HG02571 (cell line): Measurements from ENCODE around the gene EPRS1.
"Not testable (repeated sequence)": the region's sequence is repeated elsewhere in the genome, so short reads cannot be mapped to it uniquely, and the experiment has no call there.

Experiments
- ATAC-seq: cut with Tn5 transposase; IDR thresholded peaks from one replicate; pipeline ENCODE4 v1.9.1; 2021; ENCODE audit warnings: mild to moderate bottlenecking, moderate library complexity; ENCODE audit not compliant: unreplicated experiment

The EPRS1 gene

DNA sequence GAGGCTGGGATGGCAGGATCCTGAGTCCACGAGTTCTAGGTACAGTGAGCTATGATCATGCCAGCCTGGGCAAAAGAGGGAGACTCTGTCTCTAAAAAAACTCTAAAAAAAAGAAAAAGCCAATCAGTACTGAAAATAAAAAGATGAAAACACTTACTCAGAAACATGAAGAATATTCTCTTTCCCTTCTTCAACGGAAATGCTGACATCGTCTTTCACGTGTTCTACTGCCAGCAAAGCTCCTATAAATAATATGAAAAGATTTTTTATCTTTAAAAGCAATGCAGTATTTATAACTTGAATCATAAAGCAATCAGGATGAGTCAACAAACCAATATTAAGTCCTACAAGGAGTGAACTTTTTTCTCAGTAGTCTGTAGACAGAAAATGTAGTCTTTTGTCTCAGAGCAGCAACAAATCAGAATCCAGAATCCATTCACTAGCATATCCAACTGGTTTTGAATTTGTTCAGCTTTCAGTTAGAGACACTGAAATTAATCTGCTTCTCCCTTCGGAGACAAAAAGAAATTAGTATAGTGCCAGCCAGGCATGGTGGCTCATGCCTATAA is 6.2 kb downstream of the EPRS1 start:
- no peak for ATAC-seq

GRCh38 chr1:220038640-220039039 is 7.7 kb downstream of the EPRS1 start:
- no peak for ATAC-seq

DNA sequence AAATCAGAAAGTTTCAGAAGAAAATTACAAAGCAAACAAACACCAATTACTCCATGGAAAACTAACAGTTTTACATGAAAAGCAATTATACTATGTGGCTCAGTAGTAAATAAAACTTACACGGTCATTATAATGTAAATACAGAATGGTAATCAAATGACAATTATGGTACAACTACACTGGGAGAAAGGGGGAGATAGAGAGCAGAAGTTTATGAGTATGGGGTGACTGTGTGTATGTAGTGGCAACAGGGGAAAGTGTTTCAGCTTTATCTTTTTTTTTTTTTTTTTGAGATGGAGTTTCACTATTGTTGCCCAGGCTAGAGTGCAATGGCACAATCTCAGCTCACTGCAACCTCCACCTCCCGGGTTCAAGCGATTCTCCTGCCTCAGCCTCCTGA is 8.5 kb downstream of the EPRS1 start:
- ATAC-seq: not testable (repeated sequence)

GRCh38 chr1:220032911-220033310 is 13.4 kb downstream of the EPRS1 start:
- ATAC-seq: no peak

DNA sequence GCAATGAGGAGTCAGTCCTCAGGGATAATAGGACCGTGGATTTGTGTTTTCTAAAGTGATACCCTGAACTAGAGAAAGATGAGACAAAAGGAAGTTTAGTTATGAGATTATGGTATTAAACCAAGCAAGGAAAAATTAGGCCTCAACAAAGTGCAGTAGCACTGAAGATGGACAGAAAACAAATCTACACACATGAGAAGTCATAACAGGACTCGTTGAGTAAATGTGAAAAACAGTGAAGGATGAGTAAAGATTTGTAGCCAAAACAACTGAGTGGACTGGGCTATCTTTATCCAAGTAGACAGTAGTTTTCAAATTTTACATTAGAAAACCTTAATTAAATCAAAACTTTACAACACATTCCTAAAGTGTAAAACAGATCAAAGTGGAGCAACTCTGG is 15.0 kb downstream of the EPRS1 start:
- no peak for ATAC-seq

- no peak for ATAC-seq
These were observed 17.9 kb downstream of the EPRS1 start for GRCh38 chr1:220028346-220028895.

- no peak for ATAC-seq
These were observed 27.2 kb downstream of the EPRS1 start for GRCh38 chr1:220019071-220019470.

DNA sequence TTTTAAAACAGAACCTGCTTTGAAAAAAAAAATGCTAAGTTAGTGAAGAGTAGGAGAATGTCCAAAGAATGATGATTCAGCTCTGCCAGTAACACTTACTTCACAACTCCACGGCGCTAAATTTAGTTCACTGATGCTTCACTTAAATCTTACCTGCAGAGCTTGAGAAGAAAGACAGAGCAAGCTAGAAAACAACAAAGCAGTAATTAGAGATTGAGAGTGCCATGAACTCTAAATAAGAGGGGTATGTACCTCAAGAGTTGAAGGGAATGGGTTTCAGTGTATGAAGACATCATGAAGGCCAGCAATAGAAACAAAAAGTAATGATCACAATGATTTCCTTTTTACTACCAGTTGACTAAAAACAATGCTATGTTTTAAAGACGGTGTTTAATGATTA is 32.8 kb downstream of the EPRS1 start:
- no peak for ATAC-seq

DNA sequence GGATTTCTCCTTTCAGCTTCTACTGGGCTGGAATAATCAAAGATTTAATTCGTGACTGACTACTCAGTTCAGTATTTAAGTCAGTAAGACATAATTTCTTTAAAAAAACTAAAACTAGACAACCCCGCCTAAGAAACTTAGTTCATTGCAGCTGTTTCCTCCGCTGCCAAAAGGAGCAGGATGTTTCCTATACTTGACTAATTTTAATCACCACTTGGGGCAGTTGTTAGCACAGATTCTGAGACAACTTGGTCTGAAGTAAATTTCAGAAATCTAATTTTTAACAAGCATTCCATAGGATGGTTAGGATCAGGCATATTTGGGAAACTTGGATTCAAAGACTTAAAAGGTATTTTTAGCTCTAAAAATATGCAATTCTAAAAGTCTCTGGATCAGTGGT is 34.0 kb downstream of the EPRS1 start:
- ATAC-seq: no peak

DNA sequence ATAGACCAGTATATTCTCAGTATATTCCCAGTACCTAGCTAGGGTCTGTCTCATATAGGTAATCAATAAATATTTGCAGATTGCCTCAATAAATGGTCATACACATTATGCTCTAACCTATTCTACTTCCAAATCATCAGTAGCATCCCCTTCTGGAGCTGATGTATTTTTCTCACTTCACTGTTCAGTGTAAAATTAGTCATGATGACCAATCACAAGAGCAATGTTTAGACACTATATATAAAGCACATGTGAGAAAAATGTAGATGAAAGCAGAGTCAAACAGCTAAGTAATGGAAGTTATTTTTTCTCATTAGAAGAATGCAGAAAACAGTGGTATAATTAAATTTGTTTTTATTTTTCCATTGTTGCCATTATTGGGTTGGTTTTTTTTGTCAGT is 34.7 kb downstream of the EPRS1 start:
- no peak for ATAC-seq

GRCh38 chr1:220007438-220007837 is 38.9 kb downstream of the EPRS1 start:
- ATAC-seq: no peak

DNA sequence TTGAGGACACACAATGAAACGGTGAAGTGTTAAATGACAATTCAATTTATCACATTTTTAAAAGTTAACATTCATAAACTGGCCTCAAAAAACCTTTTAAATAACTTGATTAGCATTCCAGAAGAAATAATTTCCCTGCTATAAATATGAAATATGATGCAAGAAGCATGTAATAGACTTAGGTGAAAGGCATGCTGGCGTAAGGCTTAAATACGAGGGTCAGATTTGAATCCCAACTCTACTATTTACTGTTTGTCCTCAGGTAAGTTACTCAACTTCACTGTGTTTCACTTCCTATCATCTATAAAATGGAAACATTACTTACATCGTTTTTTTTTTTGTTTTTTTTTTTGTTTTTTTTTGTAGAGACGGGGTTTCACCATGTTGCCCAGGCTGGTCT is 40.8 kb downstream of the EPRS1 start:
- no peak for ATAC-seq

GRCh38 chr1:220003610-220004299 is 42.5 kb downstream of the EPRS1 start:
- no peak for ATAC-seq

DNA sequence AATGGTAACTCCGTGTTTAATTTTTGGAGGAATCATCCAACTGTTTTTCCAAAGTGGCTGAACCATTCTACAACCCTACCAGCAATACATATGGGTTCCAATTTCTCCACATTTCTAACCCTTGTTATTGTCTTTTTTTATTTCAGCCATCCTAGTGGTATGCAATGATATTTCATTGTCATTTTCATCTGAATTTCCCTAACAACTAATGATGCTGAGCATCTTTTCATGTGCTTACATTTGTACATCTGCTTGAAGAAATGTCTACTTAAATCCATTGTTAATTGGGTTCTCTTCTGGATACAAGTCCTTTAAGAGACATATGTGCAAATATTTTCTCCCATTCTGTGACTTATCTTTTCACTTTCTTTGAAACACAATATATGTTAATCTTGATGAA is 43.3 kb downstream of the EPRS1 start:
- no peak for ATAC-seq

DNA sequence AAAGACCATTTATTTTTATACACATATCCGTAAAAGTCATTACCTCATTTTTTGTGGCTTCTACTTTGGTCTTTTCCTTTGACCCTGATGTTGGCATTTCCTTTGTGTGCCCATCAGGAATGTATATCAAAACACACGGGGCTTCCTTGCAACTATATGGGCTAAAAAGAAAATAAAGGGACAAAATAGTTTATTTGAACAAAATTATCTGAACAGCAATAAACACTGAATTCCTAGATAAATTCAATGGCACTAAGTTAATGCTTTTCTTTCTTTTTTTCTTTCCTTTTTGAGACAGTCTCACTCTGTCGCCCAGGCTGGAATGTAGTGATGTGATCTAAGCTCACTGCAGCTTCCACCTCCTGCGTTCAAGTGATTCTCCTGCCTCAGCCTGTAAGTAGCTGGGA is 45.2 kb downstream of the EPRS1 start:
- no peak for ATAC-seq

DNA sequence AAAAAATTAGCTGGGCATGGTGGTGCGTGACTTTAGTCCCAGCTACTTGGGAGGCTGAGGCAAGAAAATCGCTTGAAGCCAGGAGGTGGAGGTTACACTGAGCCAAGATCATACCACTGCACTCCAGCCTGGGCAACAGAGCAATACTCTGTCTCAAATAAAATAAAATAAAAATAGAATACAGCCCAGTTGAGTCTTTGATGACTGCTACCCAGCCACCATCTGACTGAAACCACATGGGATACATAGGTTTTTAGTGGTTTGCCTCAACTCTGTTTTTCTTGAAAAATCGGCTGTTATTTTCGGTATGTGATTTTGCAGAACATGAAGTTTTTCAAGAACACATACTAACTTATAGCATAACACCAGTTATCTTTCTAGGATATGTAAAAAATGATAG is 46.5 kb downstream of the EPRS1 start:
- ATAC-seq: no peak
